HepG2 (cell line): ENCODE measurements around the gene VPS13C. TPM values are rescaled to one million over a fixed set of nuclear protein-coding genes. Genes with fewer than 3 reads are reported as not detected.

Experiments
- ATRX ChIP-seq: sonication (generic); formaldehyde crosslinking; IDR thresholded peaks from 2 replicates; pipeline ENCODE4 v1.4.0; 2020; ENCODE audit warnings: missing genetic modification reagents, borderline replicate concordance
- GABPB1 ChIP-seq: IDR thresholded peaks from 2 replicates; pipeline ENCODE4 v1.6.1; 2016; ENCODE audit warnings: mild to moderate bottlenecking, missing genetic modification reagents, moderate library complexity, missing compliant biosample characterization
- HNRNPL ChIP-seq: fragments of 200-400 bp; formaldehyde crosslinking; IDR thresholded peaks from 2 replicates; pipeline ENCODE4 v1.6.1; 2017; ENCODE audit warnings: mild to moderate bottlenecking, low read depth, low read length
- HOXA7 ChIP-seq: sonication (generic); formaldehyde crosslinking; IDR thresholded peaks from 2 replicates; pipeline ENCODE4 v1.8.1; 2022; ENCODE audit warnings: mild to moderate bottlenecking, missing genetic modification reagents, moderate library complexity
- MAZ ChIP-seq, 2 experiments: sonication (generic) in 1 of 2; formaldehyde crosslinking in 1 of 2; IDR thresholded peaks; 2 replicates each; pipeline versions ENCODE4 v1.5.0 to v1.6.1; 2012 to 2020; ENCODE audit warnings: low read depth in 2 of 2, mild to moderate bottlenecking in 2 of 2, borderline replicate concordance in 1 of 2, improper control_type of control experiment in 1 of 2, low read length in 1 of 2, missing genetic modification reagents in 1 of 2, moderate library complexity in 1 of 2
- NCOA1 ChIP-seq: sonication (generic); formaldehyde crosslinking; IDR thresholded peaks from 2 replicates; pipeline ENCODE4 v1.9.0; 2021; ENCODE audit warnings: missing genetic modification reagents
- POGK ChIP-seq: sonication (generic); formaldehyde crosslinking; conservative IDR thresholded peaks from 2 replicates; pipeline ENCODE4 v1.8.0; 2022; ENCODE audit warnings: mild to moderate bottlenecking, moderate library complexity, missing genetic modification reagents
- REST ChIP-seq, 2 experiments: IDR thresholded peaks; 2 replicates each; pipeline ENCODE4 v1.6.1; 2011 to 2012; ENCODE audit warnings: low read length in 2 of 2, borderline replicate concordance in 1 of 2, low read depth in 1 of 2, mild to moderate bottlenecking in 1 of 2, moderate library complexity in 1 of 2
- SMARCC2 ChIP-seq: fragments of 450-650 bp; IDR thresholded peaks from 2 replicates; pipeline ENCODE4 v1.6.1; 2017; ENCODE audit warnings: antibody characterized with exemption, mild to moderate bottlenecking
- U2AF2 ChIP-seq: fragments of 200-400 bp; formaldehyde crosslinking; IDR thresholded peaks from 2 replicates; pipeline ENCODE4 v1.6.1; 2017; ENCODE audit warnings: low read depth, mild to moderate bottlenecking, low read length
- ZBTB39 ChIP-seq: sonication (generic); formaldehyde crosslinking; IDR thresholded peaks from 2 replicates; pipeline ENCODE4 v1.5.0; 2020; ENCODE audit warnings: missing genetic modification reagents
- ZFP62 ChIP-seq: sonication (generic); formaldehyde crosslinking; IDR thresholded peaks from 2 replicates; pipeline ENCODE4 v1.4.0; 2020; ENCODE audit warnings: missing genetic modification reagents
- ZNF460 ChIP-seq: sonication (generic); formaldehyde crosslinking; IDR thresholded peaks from 2 replicates; pipeline ENCODE4 v1.5.1; 2020; ENCODE audit warnings: missing genetic modification reagents, mild to moderate bottlenecking, borderline replicate concordance
- ZNF704 ChIP-seq: sonication (generic); formaldehyde crosslinking; IDR thresholded peaks from 2 replicates; pipeline ENCODE4 v1.8.1; 2023; ENCODE audit warnings: mild to moderate bottlenecking, inconsistent platforms, moderate library complexity, missing genetic modification reagents, borderline replicate concordance
- polyA plus RNA-seq, 8 experiments: library from polyadenylated mRNA; depleted of rRNA in 3 of 8; stranded (reverse) in 7 of 8; unstranded in 1 of 8; fragments of >200 nt; fragmentation: Illumina TruSeq in 4 of 8; extraction: Trizol in 4 of 8; gene quantifications; 2 replicates each; pipeline versions ENCODE4 v1.2.1 to v1.2.3, GENCODE V29; 2011 to 2016; ENCODE audit warnings: low read depth in 4 of 8, missing spikeins in 1 of 8, mixed read lengths in 1 of 8; ENCODE audit not compliant: insufficient read depth in 1 of 8
- total RNA-seq, 5 experiments: library from RNA; depleted of rRNA; stranded (reverse); fragments of >200 nt; fragmentation: Illumina TruSeq; extraction: Trizol; gene quantifications; 2 replicates each; pipeline ENCODE4 v1.2.3, GENCODE V29; 2016; ENCODE audit warnings: low read depth in 1 of 5
- TF ChIP-seq, protein P1 (sequence below), 2 experiments: sonication (generic) in 1 of 2; formaldehyde crosslinking in 1 of 2; IDR thresholded peaks; 2 replicates each; pipeline versions ENCODE4 v1.5.1 to v1.6.1; 2011 to 2020; ENCODE audit warnings: borderline replicate concordance in 1 of 2, low read depth in 1 of 2, low read length in 1 of 2, mild to moderate bottlenecking in 1 of 2, missing genetic modification reagents in 1 of 2, moderate library complexity in 1 of 2

Gene VPS13C
- total and polyA plus RNA-seq, 2 of the 13 experiments (the other 11 are each of a cell fraction or from before 2014, with no cell fraction given), result 10.9 to 26.8 TPM

GRCh38 chr15:62060113-62060895, at the start of gene VPS13C (continued):
- no peak for TF ChIP-seq REST (IDR thresholded peaks at IDR 0.05; ENCODE audit: borderline replicate concordance in 1 of 2, low read depth in 1 of 2, low read length in 2 of 2)
- no peak for TF ChIP-seq ATRX (CRISPR knock-in tag)
- TF ChIP-seq U2AF2, result no peak
- TF ChIP-seq, protein P1, sequence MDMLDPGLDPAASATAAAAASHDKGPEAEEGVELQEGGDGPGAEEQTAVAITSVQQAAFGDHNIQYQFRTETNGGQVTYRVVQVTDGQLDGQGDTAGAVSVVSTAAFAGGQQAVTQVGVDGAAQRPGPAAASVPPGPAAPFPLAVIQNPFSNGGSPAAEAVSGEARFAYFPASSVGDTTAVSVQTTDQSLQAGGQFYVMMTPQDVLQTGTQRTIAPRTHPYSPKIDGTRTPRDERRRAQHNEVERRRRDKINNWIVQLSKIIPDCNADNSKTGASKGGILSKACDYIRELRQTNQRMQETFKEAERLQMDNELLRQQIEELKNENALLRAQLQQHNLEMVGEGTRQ (IDR thresholded peaks at IDR 0.05; ENCODE audit: low read depth, low read length), result peak; percentile 69
- TF ChIP-seq, protein P1 (CRISPR knock-in tag; IDR thresholded peaks at IDR 0.05; ENCODE audit: borderline replicate concordance), result peak; percentile 50
- TF ChIP-seq HOXA7, result no peak
- TF ChIP-seq ZBTB39 (CRISPR knock-in tag), result peak; percentile 47; the same call in 1 of the 2 replicates
- TF ChIP-seq ZNF460 (CRISPR knock-in tag), result no peak
- TF ChIP-seq NCOA1, result 0 out of 2 replicates have a peak, but pooled peaks have one; percentile 76
- TF ChIP-seq SMARCC2, result no peak
- TF ChIP-seq GABPB1 (CRISPR knock-in tag), result peak; percentile 80; the same call in 1 of the 2 replicates
- TF ChIP-seq POGK (CRISPR knock-in tag), result peak; percentile 74; the same call in 1 of the 2 replicates
- 0 out of 2 replicates have a peak, but pooled peaks have one; percentile 13 for TF ChIP-seq HNRNPL
- TF ChIP-seq ZNF704 (CRISPR knock-in tag), result no peak
- TF ChIP-seq MAZ (IDR thresholded peaks at IDR 0.05; ENCODE audit: borderline replicate concordance, low read depth, low read length), result no peak
- TF ChIP-seq MAZ (CRISPR knock-in tag; IDR thresholded peaks at IDR 0.05; ENCODE audit: low read depth), result peak; percentile 73
- no peak for TF ChIP-seq ZFP62
